Stimulated activated CD4-positive, alpha-beta T cell treated with anti-CD3 and anti-CD28 coated beads, Interleukin-12 subunit alpha, Interleukin-12 subunit beta, amount 100 ng/mL, for 48 hours (primary cell): Measurements from ENCODE around the gene GOSR1.
"Not testable (repeated sequence)": the region's sequence is repeated elsewhere in the genome, so short reads cannot be mapped to it uniquely, and the experiment has no call there.

ENCODE experiments used
- DNase-seq, 3 donors: peaks; one replicate each; pipeline ENCODE4 v3.0.0-alpha.2; 2020; ENCODE audit warnings: low read depth in 2 of 3, low spot score in 1 of 3

The GOSR1 gene

DNA sequence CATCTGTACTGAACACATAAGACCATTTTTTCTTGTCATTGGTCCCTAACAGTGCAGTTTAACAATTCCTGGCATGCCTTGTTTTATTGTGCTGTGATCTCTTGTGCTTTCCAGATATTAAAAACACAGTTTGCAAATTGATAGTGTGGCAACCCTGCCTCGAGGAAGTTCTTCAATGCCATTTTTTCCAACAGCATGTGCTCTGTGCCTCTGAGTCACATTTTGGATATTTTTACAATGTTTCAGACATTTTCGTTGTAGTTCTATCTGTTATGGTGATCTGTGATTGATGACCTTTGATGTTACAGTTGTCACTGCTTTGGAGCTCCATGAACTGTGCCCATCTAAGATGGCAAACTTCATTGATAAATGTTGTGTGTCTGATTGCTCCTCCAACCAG lies 66.2 kb downstream of the GOSR1 start:
- no peak for DNase-seq

GRCh38 chr17:30545024-30545423 lies 67.8 kb downstream of the GOSR1 start:
- DNase-seq = no peak

- DNase-seq = no peak
Measured at GRCh38 chr17:30547778-30548573, 70.8 kb downstream of the GOSR1 start.

DNA sequence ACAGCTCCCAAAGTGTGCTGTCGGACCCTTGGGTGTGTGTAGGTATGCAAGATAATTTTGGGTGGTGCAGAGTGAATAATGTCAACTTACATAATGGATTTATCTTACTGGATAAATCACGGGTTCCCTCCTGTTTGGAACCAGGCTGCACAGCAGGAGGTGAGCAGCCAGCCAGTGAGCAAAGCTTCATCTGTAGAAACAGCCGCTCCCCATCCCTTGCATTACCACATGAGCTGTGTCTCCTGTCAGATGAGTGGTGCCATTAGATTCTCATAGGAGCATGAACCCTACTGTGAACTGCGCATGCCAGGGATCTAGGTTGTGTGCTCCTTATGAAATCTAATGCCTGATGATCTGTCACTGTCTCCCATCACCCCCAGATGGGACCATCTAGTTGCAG lies 72.0 kb downstream of the GOSR1 start:
- not testable (repeated sequence) for DNase-seq

DNA sequence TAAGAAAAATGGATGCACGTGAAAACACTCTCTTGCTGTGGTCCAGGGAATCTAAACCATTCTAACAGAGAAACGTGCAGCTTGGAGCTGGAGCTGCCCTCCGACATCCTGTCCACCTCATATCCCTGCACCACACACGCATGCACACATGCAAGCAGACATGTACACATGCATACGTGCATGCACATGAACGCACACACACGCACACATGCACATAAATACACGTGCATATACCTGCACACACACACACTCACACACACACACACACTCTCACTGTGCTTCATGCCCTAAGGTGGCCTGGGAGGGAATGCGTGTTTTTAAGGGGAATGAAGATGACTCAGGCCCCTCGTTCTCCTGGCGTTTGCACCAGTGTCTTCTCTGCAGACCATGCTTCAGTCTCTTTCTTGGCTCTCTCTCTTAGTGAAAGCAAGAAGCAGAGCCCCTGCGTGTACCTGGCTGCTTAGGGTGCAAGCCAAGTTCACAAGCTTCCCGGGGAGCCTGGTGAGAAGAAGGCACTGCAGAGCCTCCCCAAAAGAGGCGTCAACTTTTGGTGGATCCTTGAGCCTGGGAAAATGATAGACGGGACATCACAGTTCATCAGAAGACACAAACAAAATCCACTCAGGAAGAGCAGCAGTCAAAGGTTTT lies 72.8 kb downstream of the GOSR1 start:
- no peak for DNase-seq

GRCh38 chr17:30550512-30551273 lies 73.5 kb downstream of the GOSR1 start:
- no peak for DNase-seq

- DNase-seq = not testable (repeated sequence)
Measured at GRCh38 chr17:30551274-30551995, 74.2 kb downstream of the GOSR1 start.

GRCh38 chr17:30551996-30552339 lies 74.8 kb downstream of the GOSR1 start:
- DNase-seq = no peak

- no peak for DNase-seq
Measured at GRCh38 chr17:30552994-30553566, 75.9 kb downstream of the GOSR1 start.

DNA sequence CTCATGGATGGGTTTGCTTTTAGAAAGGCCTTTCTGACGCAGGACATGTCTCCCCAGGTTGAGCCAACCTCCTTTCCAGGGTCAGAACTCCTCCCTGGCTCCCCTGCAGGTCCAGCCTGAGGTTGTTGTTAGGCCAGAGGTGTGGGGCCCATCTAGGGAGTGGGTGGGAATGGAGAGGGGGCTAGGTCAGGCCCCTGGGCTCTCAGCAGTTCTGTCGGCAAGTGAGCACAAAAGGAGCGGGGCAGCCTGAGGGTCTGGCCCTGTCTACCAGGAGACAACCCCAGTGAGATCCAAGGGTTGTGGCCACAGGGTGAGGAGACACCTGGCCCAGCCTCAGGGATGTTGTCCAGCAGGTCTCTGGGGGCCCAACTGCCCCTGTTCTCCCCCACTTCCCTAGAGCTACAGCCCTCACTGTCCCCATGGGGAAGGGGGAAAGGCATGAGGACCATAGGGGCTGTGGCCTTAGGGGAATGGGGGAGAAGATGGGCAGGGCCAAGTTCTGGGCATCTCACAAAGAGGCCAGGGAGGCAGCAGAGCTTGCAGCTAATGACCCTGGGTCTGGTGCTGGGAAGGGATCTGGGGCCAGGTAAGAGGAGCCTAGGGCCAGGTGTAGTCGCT lies 76.7 kb downstream of the GOSR1 start:
- not testable (repeated sequence) for DNase-seq

DNA sequence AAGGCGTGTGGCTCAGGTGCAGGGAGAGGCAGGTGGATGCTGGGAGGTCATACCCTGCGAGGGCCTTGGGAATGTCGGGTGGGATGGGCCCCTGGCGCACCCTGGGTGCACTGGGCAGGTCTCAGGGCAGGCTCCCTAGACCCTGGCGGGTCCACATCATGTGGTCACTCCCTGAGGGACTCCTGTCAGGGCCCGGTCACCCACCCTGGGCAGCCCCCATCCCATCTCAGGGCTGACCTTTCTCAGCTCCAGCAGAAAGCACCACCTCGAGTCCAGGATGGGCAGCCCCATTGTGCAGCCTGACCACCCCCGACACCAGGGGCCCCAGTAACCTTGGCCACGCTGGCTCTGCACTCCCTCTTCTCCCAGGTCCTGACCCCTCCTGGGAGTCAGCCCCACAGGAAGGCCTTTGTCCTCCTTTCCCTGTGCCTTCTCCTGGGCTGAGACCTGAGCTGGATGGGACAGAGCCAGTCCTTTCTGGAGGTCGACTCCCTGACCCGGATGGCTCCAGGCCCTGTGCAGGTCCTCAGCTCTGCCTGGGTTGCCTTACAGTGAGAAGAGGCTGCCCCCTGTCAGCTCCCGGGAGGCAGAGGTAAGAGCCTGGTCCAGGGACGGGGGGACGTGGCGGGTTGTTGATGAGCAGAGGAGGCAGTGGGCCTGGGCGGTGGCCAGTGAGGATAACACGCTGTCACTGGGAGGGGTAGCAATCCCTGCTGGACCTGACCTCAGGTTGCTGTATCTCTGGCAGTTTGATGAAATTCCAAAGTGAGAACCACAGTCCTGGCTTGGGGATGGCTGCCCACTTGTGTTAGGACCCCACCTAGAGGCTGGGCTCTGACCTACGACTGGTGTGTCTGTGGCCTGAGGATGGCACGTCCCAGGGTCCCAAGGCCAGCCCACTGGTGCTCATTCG lies 77.9 kb downstream of the GOSR1 start:
- DNase-seq = no peak

GRCh38 chr17:30555942-30556341 lies 78.7 kb downstream of the GOSR1 start:
- no peak for DNase-seq

DNA sequence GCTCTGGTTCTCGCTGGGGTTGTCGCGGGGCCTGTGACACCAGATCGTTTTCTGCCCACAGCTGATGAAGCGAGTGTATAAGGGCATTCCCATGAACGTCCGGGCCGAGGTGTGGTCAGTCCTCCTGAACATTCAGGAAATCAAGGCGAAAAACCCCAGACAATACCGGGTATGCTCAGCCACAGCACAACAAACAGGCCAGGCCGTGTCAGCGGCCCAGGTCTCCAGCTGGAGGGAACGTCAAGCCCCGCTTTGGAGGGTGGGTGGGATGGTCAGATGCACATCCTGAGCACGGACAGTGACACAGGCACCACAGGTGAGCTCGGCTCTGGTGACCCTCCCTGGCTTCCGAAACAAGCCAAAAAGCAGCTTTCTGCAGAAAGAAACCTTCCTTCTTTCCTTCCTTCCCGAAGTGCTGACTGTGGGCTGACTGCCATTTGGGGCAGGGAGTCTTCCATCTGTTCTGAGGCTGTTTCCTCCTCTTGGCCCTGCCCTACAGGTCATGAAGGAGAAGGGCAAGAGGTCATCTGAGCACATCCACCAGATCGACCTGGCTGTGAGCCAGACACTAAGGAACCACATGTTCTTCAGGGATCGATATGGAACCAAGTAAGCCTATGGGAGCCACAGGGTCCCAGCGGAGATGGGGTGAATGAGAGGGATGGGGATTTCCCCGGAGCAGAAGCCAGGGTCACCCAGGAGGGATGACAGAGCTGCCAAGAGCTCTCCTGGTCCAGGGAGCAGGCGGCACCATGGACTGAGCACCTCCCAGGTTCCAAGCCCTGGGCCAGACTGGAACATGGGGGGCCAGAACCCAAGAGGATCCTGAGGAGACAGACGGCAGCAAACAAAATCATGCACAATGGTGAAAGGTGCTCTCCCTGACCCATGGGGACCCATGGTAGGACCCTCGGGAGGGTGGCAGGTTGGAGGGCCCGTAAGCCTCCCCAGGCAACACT lies 79.4 kb downstream of the GOSR1 start:
- DNase-seq = no peak

- DNase-seq = no peak
Measured at GRCh38 chr17:30557916-30558685, 80.9 kb downstream of the GOSR1 start.

DNA sequence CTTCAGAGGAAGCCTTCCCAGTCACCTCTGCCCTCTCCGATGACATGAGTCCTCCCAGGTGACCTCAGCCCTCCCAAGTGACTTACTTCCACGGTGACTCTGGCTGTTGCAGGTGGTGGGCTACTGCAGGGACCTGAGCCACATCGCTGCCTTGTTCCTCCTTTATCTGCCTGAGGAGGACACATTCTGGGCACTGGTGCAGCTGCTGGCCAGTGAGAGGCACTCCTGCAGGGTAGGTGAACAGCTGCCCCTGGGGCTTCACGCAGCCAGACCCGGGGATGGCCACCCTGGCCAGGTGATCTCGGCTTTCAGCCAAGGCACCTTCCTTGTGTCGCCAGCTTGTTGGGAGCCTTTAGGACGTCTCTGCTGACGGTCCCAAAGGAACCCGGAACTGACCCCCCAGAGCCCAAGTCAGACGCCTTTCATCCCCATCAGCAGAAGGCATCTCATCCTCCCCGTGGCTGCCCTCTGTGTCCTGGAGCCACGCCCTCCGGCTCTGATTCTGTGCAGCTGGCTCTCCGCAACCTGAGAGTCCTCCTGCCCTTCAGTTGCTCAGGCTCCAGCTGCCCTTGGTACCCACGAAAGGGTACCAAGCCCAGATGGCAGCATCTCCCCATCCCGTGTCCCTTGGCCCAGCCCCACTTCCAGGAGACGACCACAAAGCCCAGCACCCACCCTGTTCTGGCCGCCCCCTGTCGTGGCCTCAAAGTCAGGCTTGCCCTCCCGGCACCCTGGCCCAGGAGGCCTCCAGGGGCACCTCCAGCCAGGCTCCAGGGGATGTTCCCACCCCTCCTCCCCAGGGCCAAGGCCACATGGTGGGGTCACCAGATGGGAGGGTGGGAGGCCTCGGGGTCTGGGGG lies 81.7 kb downstream of the GOSR1 start:
- DNase-seq = no peak

- no peak for DNase-seq
Measured at GRCh38 chr17:30559656-30560055, 82.4 kb downstream of the GOSR1 start.
